A673 (cell line): ENCODE measurements around the gene ACSL4. TPM values are rescaled to one million over a fixed set of nuclear protein-coding genes. Genes with fewer than 3 reads are reported as not detected.
A peak's percentile ranks its signal among the peaks of the same experiment; 100 is the strongest.

Source experiments
- BruUV-seq: library from RNA; stranded (reverse); fragments of 400-500 nt; replicated peaks from 2 replicates; lab custom pipeline; 2021; lab: Mats Ljungman, UMichigan
- CTCF ChIA-PET: fragments of 300-600 bp; sonication (Branson Sonifier 250); formaldehyde crosslinking; loops from one replicate; lab custom pipeline; 2022; ENCODE audit warnings: antibody characterized with exemption; lab: Charles Lee
- POLR2A ChIA-PET: fragments of 300-600 bp; sonication (Branson Sonifier 250); formaldehyde crosslinking; loops from one replicate; lab custom pipeline; 2022; ENCODE audit warnings: antibody characterized with exemption; ENCODE audit not compliant: low non-redundant PET; lab: Charles Lee
- DNase-seq: peaks from one replicate; pipeline ENCODE4 v3.0.0-alpha.2; 2015; ENCODE audit warnings: low spot score
- H3K27ac ChIP-seq: fragments of 200-600 bp; sonication (generic); 2 replicates; pipeline ENCODE4 v1.5.1; 2016; ENCODE audit warnings: mixed run types, low read depth, mild to moderate bottlenecking, mixed read lengths, antibody characterized with exemption, low read length; ENCODE audit not compliant: poor library complexity, severe bottlenecking
- H3K27me3 ChIP-seq: fragments of 200-600 bp; sonication (generic); replicated peaks from 2 replicates; pipeline ENCODE4 v1.6.1; 2017; ENCODE audit warnings: mixed run types, low read depth, mild to moderate bottlenecking, mixed read lengths, antibody characterized with exemption, low read length; ENCODE audit not compliant: insufficient read depth, poor library complexity
- H3K36me3 ChIP-seq: fragments of 200-600 bp; sonication (generic); 2 replicates; pipeline ENCODE4 v1.6.1; 2016; ENCODE audit warnings: mixed run types, mild to moderate bottlenecking, mixed read lengths, antibody characterized with exemption, low read length; ENCODE audit not compliant: insufficient read depth, poor library complexity, severe bottlenecking
- H3K4me1 ChIP-seq: fragments of 200-600 bp; sonication (generic); 2 replicates; pipeline ENCODE4 v1.6.1; 2017; ENCODE audit warnings: mixed run types, mild to moderate bottlenecking, mixed read lengths, antibody characterized with exemption, low read length; ENCODE audit not compliant: insufficient read depth, poor library complexity, severe bottlenecking
- H3K4me3 ChIP-seq: fragments of 200-600 bp; sonication (generic); 2 replicates; pipeline ENCODE4 v1.5.1; 2016; ENCODE audit warnings: low read depth, mixed run types, mild to moderate bottlenecking, mixed read lengths, low read length; ENCODE audit not compliant: poor library complexity, severe bottlenecking
- H3K9me3 ChIP-seq: fragments of 200-600 bp; sonication (generic); 2 replicates; pipeline ENCODE4 v1.6.1; 2016; ENCODE audit warnings: mixed run types, low read depth, mild to moderate bottlenecking, mixed read lengths, antibody characterized with exemption, low read length; ENCODE audit not compliant: poor library complexity, severe bottlenecking
- CTCF ChIP-seq: fragments of 300-800, 200-600 bp; sonication (generic); conservative IDR thresholded peaks from 2 replicates; pipeline ENCODE4 v1.5.1; 2017; ENCODE audit warnings: low read depth, mild to moderate bottlenecking, antibody characterized with exemption, low read length, moderate library complexity, mixed read lengths
- EZH2 ChIP-seq: fragments of 200-600 bp; sonication (generic); IDR thresholded peaks from 2 replicates; pipeline ENCODE4 v1.6.1; 2017; ENCODE audit warnings: borderline replicate concordance, low read depth, mild to moderate bottlenecking, mixed read lengths, antibody characterized with exemption, low read length; ENCODE audit not compliant: poor library complexity, severe bottlenecking
- intact Hi-C: fragments of 100-400 bp; cut with micrococcal nuclease; formaldehyde crosslinking; loops from one replicate; pipeline ENCODE4 v1.10.0; 2022; ENCODE audit not compliant: unreplicated experiment
- total RNA-seq: library from RNA; stranded (reverse); gene quantifications from 2 replicates; pipeline ENCODE4 v1.2.3, GENCODE V29; 2021

The ACSL4 gene
- total RNA-seq, 1 experiment from 2014 or later, result 59.7 TPM

- Histone ChIP-seq H3K4me3 (no peak overlapping the region), H3K27ac (no peak overlapping the region), H3K4me1 (peaks cover 4% of the 10 kb centered on the region), H3K27me3 (no peaks in the 10 kb centered on the region), H3K36me3 (no peaks in the 10 kb centered on the region), H3K9me3 (no peaks in the 10 kb centered on the region)
- DNase-seq, result no peak
- ChIA-PET POLR2A (no interaction called here), CTCF (no interaction called here)
- intact Hi-C loops, result no loop called here
- TF ChIP-seq CTCF (no peak), EZH2 (no peak)
- BruUV-seq, result no TSS peak
Measured at GRCh38 chrX:109739625-109740432, 6.8 kb upstream of the ACSL4 start.

GRCh38 chrX:109735202-109735744 lies 2.2 kb upstream of the ACSL4 start:
- H3K9me3 ChIP-seq, result no peaks in the 10 kb centered on the region
- peaks cover 10% of the 10 kb centered on the region for H3K4me1 ChIP-seq
- no peak overlapping the region for H3K4me3 ChIP-seq
- POLR2A ChIA-PET, result no interaction called here
- DNase-seq, result no peak
- no peak for TF ChIP-seq EZH2
- CTCF ChIA-PET, result no interaction called here
- H3K27me3 ChIP-seq, result no peaks in the 10 kb centered on the region
- no peaks in the 10 kb centered on the region for H3K36me3 ChIP-seq
- BruUV-seq, result no TSS peak
- intact Hi-C loops, result no loop called here
- no peak overlapping the region for H3K27ac ChIP-seq

- ChIA-PET POLR2A (no interaction called here), CTCF (interaction anchor here (0.7 kb wide), 1 partner anchor 112 kb away, joined by 4 read pairs; no protein-coding TSS in a partner anchor)
- Histone ChIP-seq H3K4me1 (peaks cover 10% of the 10 kb centered on the region), H3K9me3 (no peaks in the 10 kb centered on the region), H3K27ac (peak overlapping the region; percentile 72), H3K4me3 (peak overlapping the region; percentile 73), H3K36me3 (no peaks in the 10 kb centered on the region), H3K27me3 (no peaks in the 10 kb centered on the region)
- no TSS peak for BruUV-seq
- intact Hi-C loops, result loop anchor here (5.0 kb wide), 1 partner anchor 124 kb away; no protein-coding TSS in a partner anchor
- no peak for TF ChIP-seq EZH2
- no peak for TF ChIP-seq CTCF
- no peak for DNase-seq
Measured at GRCh38 chrX:109733613-109734083, 591 bp upstream of the ACSL4 start.
